GM12801 (cell line): ENCODE results near the gene RPTOR.

Experiments
- TF ChIP-seq, protein P1 (sequence below): IDR thresholded peaks from one replicate; pipeline ENCODE4 v1.5.1; 2011; ENCODE audit warnings: control low read depth; ENCODE audit not compliant: insufficient read length; ENCODE audit errors: extremely low read depth

Gene RPTOR

DNA sequence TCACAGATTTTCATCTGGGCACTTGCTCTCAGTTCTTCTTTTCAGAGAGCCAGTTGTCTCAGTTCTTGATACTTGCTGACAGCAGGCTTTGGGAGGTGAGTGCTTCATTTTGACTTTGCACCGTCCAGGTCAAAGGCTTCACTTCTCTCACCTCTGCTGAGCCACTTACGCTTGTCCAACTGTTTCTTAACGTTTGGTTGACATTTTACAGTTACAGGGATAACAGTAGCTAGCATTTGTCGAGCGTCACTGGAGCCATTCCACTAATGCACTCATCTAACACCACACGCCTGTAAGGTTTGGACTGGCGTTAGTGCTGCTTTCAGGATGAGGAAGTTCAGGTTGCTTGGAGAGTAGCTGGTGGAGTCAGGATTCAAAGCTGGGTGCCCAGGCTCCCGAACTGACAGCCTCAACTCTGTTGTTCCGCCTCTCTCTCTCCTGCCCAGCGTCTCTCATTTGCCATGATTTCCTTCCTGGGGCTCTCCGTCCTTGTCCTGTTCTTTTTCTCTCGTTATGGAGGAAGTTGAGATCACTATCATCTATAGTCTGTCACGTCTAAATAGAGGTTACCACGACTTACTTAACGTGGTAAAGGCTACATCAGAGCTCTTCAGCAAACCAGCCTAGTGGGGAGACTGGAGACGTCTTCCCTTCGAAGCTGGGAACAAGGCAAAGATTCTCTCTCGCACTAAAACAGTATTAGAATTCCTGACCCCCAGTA is 220.8 kb downstream of the RPTOR start:
- TF ChIP-seq, protein P1, sequence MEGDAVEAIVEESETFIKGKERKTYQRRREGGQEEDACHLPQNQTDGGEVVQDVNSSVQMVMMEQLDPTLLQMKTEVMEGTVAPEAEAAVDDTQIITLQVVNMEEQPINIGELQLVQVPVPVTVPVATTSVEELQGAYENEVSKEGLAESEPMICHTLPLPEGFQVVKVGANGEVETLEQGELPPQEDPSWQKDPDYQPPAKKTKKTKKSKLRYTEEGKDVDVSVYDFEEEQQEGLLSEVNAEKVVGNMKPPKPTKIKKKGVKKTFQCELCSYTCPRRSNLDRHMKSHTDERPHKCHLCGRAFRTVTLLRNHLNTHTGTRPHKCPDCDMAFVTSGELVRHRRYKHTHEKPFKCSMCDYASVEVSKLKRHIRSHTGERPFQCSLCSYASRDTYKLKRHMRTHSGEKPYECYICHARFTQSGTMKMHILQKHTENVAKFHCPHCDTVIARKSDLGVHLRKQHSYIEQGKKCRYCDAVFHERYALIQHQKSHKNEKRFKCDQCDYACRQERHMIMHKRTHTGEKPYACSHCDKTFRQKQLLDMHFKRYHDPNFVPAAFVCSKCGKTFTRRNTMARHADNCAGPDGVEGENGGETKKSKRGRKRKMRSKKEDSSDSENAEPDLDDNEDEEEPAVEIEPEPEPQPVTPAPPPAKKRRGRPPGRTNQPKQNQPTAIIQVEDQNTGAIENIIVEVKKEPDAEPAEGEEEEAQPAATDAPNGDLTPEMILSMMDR, result no peak

- TF ChIP-seq, protein P1, result no peak
Measured at GRCh38 chr17:80766290-80766855, 221.7 kb downstream of the RPTOR start.

DNA sequence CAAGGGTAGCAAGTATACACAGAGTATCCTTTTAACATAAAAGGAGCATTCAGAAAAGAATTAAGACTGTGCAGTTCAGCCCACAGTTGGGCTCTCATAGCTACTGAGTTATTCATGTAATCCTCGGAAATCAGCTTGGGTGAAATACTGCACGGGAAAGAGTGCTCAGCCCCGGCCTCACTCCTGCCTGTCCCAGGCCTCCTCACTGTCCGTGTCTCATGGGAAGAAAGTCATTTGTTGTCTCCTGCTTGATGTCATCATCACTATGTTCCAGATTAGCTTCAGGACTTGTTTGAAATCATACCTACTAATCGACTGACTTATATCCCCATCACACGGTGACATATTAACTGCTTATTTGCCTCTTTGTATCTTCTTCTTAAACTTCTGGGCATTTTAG is 223.8 kb downstream of the RPTOR start:
- TF ChIP-seq, protein P1, result no peak

DNA sequence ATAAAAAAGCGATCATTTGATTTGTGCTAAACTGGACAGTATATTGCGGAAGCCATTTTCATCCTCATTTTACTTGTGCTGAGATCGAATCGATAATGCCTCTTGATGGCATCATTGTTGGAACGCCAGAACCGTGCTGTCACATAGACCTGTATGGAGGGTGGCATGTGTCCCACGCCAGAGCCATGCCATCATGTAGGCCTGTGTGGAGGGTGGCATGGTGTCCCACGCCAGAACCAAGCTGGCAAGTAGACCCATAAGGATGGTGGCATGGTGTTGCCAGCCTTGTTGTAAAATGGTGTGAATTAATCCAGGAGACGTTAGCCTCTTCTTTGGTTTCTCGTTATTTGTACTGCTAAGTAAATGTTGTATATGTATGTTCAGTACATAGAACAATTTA is 224.3 kb downstream of the RPTOR start:
- TF ChIP-seq, protein P1, result no peak

- TF ChIP-seq, protein P1, result no peak
Measured at GRCh38 chr17:80769516-80769915, 224.9 kb downstream of the RPTOR start.

GRCh38 chr17:80769936-80770625 is 225.4 kb downstream of the RPTOR start:
- TF ChIP-seq, protein P1, result no peak

- TF ChIP-seq, protein P1, result no peak
Measured at GRCh38 chr17:80770881-80771611, 226.4 kb downstream of the RPTOR start.
